Measurements from ENCODE around the gene ANXA10. TPM values are rescaled to one million over a fixed set of nuclear protein-coding genes. Genes with fewer than 3 reads are reported as not detected.
"Not testable (repeated sequence)": the region's sequence is repeated elsewhere in the genome, so short reads cannot be mapped to it uniquely, and the experiment has no call there.

ANXA10 gene
- total RNA-seq, 2 experiments from 2014 or later = not detected

DNA sequence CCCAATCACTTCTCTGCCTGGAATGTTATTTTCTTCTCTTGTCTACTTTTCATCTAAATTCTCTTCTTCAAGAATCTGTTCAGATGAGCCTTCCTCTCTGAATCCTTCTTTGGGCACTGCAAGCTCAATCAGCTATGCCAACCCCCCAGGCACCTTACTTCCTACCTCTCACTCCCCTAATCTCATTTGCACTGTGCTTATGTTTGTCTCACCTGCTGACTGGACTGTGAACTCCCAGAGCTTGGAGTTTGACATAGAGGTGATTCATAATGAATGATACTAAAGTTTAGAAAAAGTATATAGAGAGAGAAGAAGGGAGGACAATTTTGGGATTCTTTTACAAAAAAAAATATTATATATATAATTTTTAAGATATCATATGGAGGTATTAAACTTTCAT, 36.3 kb downstream of the ANXA10 start:
- no peak for DNase-seq
- H3K36me3 Mint-ChIP-seq (ENCODE audit: low read depth) = no peaks in the 10 kb centered on the region
- H3K9me3 Mint-ChIP-seq = no peaks in the 10 kb centered on the region
- H3K27me3 Mint-ChIP-seq = peaks cover 5% of the 10 kb centered on the region
- CTCF ChIA-PET = interaction anchor here (0.7 kb wide), 1 partner anchor 437 kb away, joined by 3 read pairs; no protein-coding TSS in a partner anchor
- POLR2A ChIA-PET = no interaction called here
- H3K27ac Mint-ChIP-seq = no peak overlapping the region
- no peak overlapping the region for H3K4me3 Mint-ChIP-seq
- no peaks in the 10 kb centered on the region for H3K4me1 Mint-ChIP-seq

- Mint-ChIP-seq H3K27me3 (peaks cover 5% of the 10 kb centered on the region), H3K27ac (no peak overlapping the region), H3K4me3 (no peak overlapping the region), H3K36me3 (ENCODE audit: low read depth) (no peaks in the 10 kb centered on the region), H3K4me1 (no peaks in the 10 kb centered on the region), H3K9me3 (no peaks in the 10 kb centered on the region)
- DNase-seq = no peak
- ChIA-PET POLR2A (no interaction called here), CTCF (interaction anchor here (1.0 kb wide), 1 partner anchor 11 kb away, joined by 3 read pairs; no protein-coding TSS in a partner anchor)
Measured at GRCh38 chr4:168129046-168129772, 36.9 kb downstream of the ANXA10 start.

GRCh38 chr4:168129802-168130201, 37.5 kb downstream of the ANXA10 start:
- CTCF ChIA-PET = interaction anchor here (1.0 kb wide), 1 partner anchor 10 kb away, joined by 3 read pairs; no protein-coding TSS in a partner anchor
- Mint-ChIP-seq H3K9me3 (no peaks in the 10 kb centered on the region), H3K4me3 (no peak overlapping the region), H3K36me3 (ENCODE audit: low read depth) (no peaks in the 10 kb centered on the region), H3K27me3 (peaks cover 8% of the 10 kb centered on the region), H3K27ac (no peak overlapping the region), H3K4me1 (no peaks in the 10 kb centered on the region)
- POLR2A ChIA-PET = no interaction called here
- DNase-seq = no peak

GRCh38 chr4:168131196-168131595, 38.9 kb downstream of the ANXA10 start:
- ChIA-PET CTCF (no interaction called here), POLR2A (no interaction called here)
- H3K27ac Mint-ChIP-seq = no peak overlapping the region
- no peaks in the 10 kb centered on the region for H3K9me3 Mint-ChIP-seq
- no peak for DNase-seq
- peaks cover 8% of the 10 kb centered on the region for H3K27me3 Mint-ChIP-seq
- H3K4me1 Mint-ChIP-seq = no peaks in the 10 kb centered on the region
- no peak overlapping the region for H3K4me3 Mint-ChIP-seq
- no peaks in the 10 kb centered on the region for H3K36me3 Mint-ChIP-seq (ENCODE audit: low read depth)

DNA sequence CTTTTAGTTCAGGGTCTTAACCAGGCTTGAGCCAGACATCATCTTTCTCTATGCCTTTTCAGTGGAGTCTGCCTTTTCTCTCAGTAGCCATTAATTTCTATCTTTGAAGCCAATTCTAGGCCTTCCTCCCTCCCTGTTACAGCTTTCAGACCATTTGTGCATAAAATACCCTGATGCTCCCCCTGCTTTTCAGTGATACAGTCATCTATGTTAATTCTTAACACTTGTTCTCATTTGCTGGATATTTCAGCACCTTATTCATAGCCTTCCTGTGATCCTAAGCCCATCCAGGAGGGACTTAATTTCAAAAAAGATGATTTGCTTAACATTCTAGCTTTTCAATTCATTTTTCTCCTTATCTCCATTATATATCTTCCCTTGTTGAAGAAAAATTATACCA, 42.3 kb downstream of the ANXA10 start:
- ChIA-PET POLR2A (no interaction called here), CTCF (no interaction called here)
- Mint-ChIP-seq H3K36me3 (ENCODE audit: low read depth) (no peaks in the 10 kb centered on the region), H3K27ac (no peak overlapping the region), H3K27me3 (peaks cover 4% of the 10 kb centered on the region), H3K4me3 (no peak overlapping the region), H3K9me3 (no peaks in the 10 kb centered on the region), H3K4me1 (no peaks in the 10 kb centered on the region)
- DNase-seq = no peak

DNA sequence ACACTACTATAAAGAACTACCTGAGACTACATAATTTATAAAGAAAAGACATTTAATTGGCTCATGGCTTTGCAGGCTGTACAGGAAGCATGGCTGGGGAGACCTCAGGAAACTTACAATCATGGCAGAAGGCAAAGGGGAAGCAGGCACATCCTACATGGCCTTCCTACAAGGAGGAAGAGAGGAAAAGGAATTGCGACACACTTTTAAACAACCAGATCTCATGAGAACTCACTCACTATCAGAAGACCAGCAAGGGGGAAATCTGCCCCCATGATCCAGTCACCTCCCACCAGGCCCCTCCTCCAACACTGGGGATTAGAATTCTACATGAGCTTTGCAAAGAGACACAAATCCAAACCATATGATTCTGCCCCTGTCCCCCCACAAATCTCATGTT, 43.5 kb downstream of the ANXA10 start:
- H3K4me3 Mint-ChIP-seq; POLR2A ChIA-PET; CTCF ChIA-PET; H3K27ac Mint-ChIP-seq; H3K36me3 Mint-ChIP-seq (ENCODE audit: low read depth); DNase-seq; H3K27me3 Mint-ChIP-seq; H3K9me3 Mint-ChIP-seq; H3K4me1 Mint-ChIP-seq: not testable (repeated sequence)

DNA sequence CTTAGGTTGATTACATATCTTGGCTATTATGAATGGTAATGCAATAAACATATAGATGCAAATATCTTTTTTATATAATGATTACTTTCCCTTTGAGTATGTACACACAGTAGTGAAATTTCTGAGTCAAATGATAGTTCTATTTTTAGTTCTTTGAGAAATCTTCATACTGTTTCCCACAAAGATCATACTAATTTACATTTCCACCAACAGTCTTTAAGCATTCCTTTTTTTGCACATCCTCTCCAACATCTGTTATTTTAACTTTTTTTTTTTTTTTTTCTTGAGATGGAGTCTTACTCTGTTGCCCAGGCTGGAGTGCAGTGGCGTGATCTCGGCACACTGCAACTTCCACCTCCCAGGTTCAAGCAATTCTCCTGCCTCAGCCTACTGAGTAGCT, 45.4 kb downstream of the ANXA10 start:
- not testable (repeated sequence) for H3K4me3 Mint-ChIP-seq

GRCh38 chr4:168138143-168138542, 45.8 kb downstream of the ANXA10 start:
- CTCF ChIA-PET = no interaction called here
- Mint-ChIP-seq H3K36me3 (ENCODE audit: low read depth) (no peaks in the 10 kb centered on the region), H3K27me3 (peaks cover 6% of the 10 kb centered on the region), H3K9me3 (no peaks in the 10 kb centered on the region), H3K4me1 (no peaks in the 10 kb centered on the region), H3K27ac (no peak overlapping the region), H3K4me3 (no peak overlapping the region)
- no peak for DNase-seq
- POLR2A ChIA-PET = no interaction called here

More for the DNA sequence above, 45.4 kb downstream of the ANXA10 start:
- H3K27me3 Mint-ChIP-seq; H3K4me1 Mint-ChIP-seq; H3K9me3 Mint-ChIP-seq; DNase-seq; H3K36me3 Mint-ChIP-seq (ENCODE audit: low read depth); CTCF ChIA-PET; POLR2A ChIA-PET; H3K27ac Mint-ChIP-seq: not testable (repeated sequence)

GRCh38 chr4:168139336-168139735, 47.0 kb downstream of the ANXA10 start:
- Mint-ChIP-seq H3K27me3 (peaks cover 6% of the 10 kb centered on the region), H3K27ac (no peak overlapping the region), H3K36me3 (ENCODE audit: low read depth) (no peaks in the 10 kb centered on the region), H3K9me3 (no peaks in the 10 kb centered on the region), H3K4me3 (no peak overlapping the region), H3K4me1 (no peaks in the 10 kb centered on the region)
- DNase-seq = no peak
- CTCF ChIA-PET = interaction anchor here (0.8 kb wide), 1 partner anchor 15 kb away, joined by 3 read pairs; no protein-coding TSS in a partner anchor
- POLR2A ChIA-PET = no interaction called here

DNA sequence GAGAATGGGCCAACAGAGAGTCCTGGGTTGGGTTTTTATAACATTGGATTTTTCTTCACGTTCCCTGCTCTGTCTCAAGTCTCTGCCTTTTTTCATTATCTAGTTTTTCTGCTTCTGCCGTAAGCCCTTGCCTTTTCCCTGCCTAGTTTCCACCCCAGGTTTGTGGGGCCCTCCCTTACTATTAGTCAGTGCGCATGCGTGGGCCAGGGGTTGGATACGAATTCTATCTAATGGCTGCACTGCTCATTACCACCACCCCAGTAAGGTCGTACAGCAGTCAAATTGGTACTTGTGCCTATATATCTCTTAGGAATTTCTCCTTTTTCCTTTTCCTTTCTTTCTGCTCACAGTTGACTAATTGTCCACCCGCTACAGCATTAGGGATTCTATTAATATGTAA, 49.4 kb downstream of the ANXA10 start:
- H3K4me3 Mint-ChIP-seq = no peak overlapping the region
- no peak overlapping the region for H3K27ac Mint-ChIP-seq
- no peak for DNase-seq
- CTCF ChIA-PET = no interaction called here
- H3K36me3 Mint-ChIP-seq (ENCODE audit: low read depth) = no peaks in the 10 kb centered on the region
- POLR2A ChIA-PET = no interaction called here
- H3K9me3 Mint-ChIP-seq = no peaks in the 10 kb centered on the region
- H3K4me1 Mint-ChIP-seq = no peaks in the 10 kb centered on the region
- peaks cover 2% of the 10 kb centered on the region for H3K27me3 Mint-ChIP-seq

DNA sequence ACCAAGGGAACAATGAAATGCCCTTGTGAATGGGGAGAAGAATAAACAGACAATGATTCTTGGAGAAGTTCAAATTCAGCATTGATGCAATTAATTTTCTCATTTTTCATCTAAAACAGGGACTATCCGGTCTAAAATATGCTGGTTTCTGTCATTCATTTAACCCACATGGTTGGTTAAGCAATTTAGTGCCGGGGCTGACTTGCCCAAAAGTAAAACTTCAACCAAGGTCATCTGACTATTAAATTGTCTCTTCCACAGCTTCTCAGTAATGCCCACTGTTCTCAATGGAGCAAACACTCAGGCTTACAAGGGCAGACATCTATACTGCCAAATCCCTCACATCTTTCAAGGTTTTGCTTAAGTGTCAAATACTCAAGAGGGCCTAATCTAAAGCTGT, 51.3 kb downstream of the ANXA10 start:
- no peaks in the 10 kb centered on the region for H3K9me3 Mint-ChIP-seq
- H3K27ac Mint-ChIP-seq = no peak overlapping the region
- POLR2A ChIA-PET = no interaction called here
- peaks cover 2% of the 10 kb centered on the region for H3K27me3 Mint-ChIP-seq
- CTCF ChIA-PET = no interaction called here
- no peak for DNase-seq
- H3K4me1 Mint-ChIP-seq = no peaks in the 10 kb centered on the region
- no peaks in the 10 kb centered on the region for H3K36me3 Mint-ChIP-seq (ENCODE audit: low read depth)
- H3K4me3 Mint-ChIP-seq = no peak overlapping the region

GRCh38 chr4:168150420-168151050, 58.2 kb downstream of the ANXA10 start:
- no peaks in the 10 kb centered on the region for H3K36me3 Mint-ChIP-seq (ENCODE audit: low read depth)
- POLR2A ChIA-PET = no interaction called here

DNA sequence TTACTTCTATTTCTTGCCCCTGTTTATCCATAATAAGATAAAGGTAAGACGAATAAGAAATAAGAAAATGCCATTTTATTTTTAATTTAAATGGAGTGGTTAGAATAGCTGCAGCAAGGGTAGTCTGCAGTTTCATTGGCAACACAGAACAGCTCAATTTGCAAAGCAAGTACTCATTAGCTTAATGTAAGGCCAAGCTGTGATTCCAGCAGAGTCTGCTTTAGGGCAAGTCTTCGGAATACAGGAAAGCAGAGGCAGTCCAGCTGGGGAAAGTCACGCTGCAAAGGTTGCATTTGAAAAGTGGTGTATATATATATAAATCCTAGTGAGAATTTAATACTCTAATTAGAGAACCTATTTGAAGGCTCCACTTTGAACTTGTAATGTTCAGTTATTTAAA, 59.0 kb downstream of the ANXA10 start:
- H3K9me3 Mint-ChIP-seq = no peaks in the 10 kb centered on the region
- ChIA-PET CTCF (interaction anchor here (0.7 kb wide), 1 partner anchor 19 kb away, joined by 3 read pairs; no protein-coding TSS in a partner anchor), POLR2A (no interaction called here)
- H3K36me3 Mint-ChIP-seq (ENCODE audit: low read depth) = no peaks in the 10 kb centered on the region
- no peak overlapping the region for H3K4me3 Mint-ChIP-seq
- H3K4me1 Mint-ChIP-seq = peaks cover 6% of the 10 kb centered on the region
- DNase-seq = no peak
- peaks cover 2% of the 10 kb centered on the region for H3K27me3 Mint-ChIP-seq
- no peak overlapping the region for H3K27ac Mint-ChIP-seq

More at GRCh38 chr4:168150420-168151050, 58.2 kb downstream of the ANXA10 start:
- CTCF ChIA-PET = interaction anchor here (0.7 kb wide), 1 partner anchor 19 kb away, joined by 3 read pairs; no protein-coding TSS in a partner anchor
- no peak overlapping the region for H3K27ac Mint-ChIP-seq
- peaks cover 2% of the 10 kb centered on the region for H3K27me3 Mint-ChIP-seq
- H3K4me1 Mint-ChIP-seq = peaks cover 6% of the 10 kb centered on the region
- H3K9me3 Mint-ChIP-seq = no peaks in the 10 kb centered on the region
- DNase-seq = no peak
- no peak overlapping the region for H3K4me3 Mint-ChIP-seq
